Ovary (tissue), 9 donors: ENCODE results near the gene GRID2. TPM values are rescaled to one million over a fixed set of nuclear protein-coding genes. Genes with fewer than 3 reads are reported as not detected.

ENCODE experiments used
- DNase-seq, 5 donors: peaks; one replicate each; pipeline ENCODE4 v3.0.0-alpha.2; 2019 to 2020
- H3K27ac ChIP-seq, 2 donors: fragments of 200-600 bp; one replicate each; pipeline versions ENCODE4 v1.5.1 to v1.8.0; 2019 to 2022
- H3K27me3 ChIP-seq: fragments of 200-600 bp; one replicate; pipeline ENCODE4 v1.8.0; 2022
- H3K36me3 ChIP-seq: fragments of 200-600 bp; sonication (generic); one replicate; pipeline ENCODE4 v1.5.1; 2019
- H3K4me1 ChIP-seq: one replicate; pipeline ENCODE4 v1.8.1; 2013; ENCODE audit warnings: mild to moderate bottlenecking, moderate library complexity; ENCODE audit not compliant: insufficient read depth
- H3K4me3 ChIP-seq: fragments of 200-600 bp; sonication (generic); one replicate; pipeline ENCODE4 v1.5.1; 2017
- H3K9me3 ChIP-seq, 2 donors: fragments of 200-600 bp in 1 of 2; sonication (generic) in 1 of 2; one replicate each; pipeline versions ENCODE4 v1.5.1 to v1.8.1; 2013 to 2019; ENCODE audit warnings: mild to moderate bottlenecking in 1 of 2, moderate library complexity in 1 of 2
- CTCF ChIP-seq, 3 donors: fragments of 450-650 bp in 2 of 3; fragments of 200-600 bp in 1 of 3; IDR thresholded peaks; one replicate each; pipeline versions ENCODE4 v1.5.1 to v1.8.0; 2016 to 2022; ENCODE audit warnings: antibody characterized with exemption in 3 of 3, mild to moderate bottlenecking in 1 of 3
- EP300 ChIP-seq: sonication (generic); formaldehyde crosslinking; IDR thresholded peaks from one replicate; pipeline ENCODE4 v1.6.1; 2017; ENCODE audit warnings: antibody characterized with exemption
- POLR2A ChIP-seq: fragments of 450-650 bp; IDR thresholded peaks from one replicate; pipeline ENCODE4 v1.6.1; 2017; ENCODE audit warnings: antibody characterized with exemption, mild to moderate bottlenecking, moderate library complexity
- WGBS, 3 donors: extraction: QIAGEN DNeasy Blood & Tissue Kit in 1 of 3; methylation state at CpG; one replicate each; pipeline versions ENCODE4 v1.1.5 to v1.1.7; 2013 to 2017; 5-methylcytosine and 5-hydroxymethylcytosine counted together
- intact Hi-C, 4 donors: fragments of 100-400 bp; cut with DNase I; formaldehyde crosslinking; loops; one replicate each; pipeline versions ENCODE4 v1.11.0 to v1.15.1; 2022 to 2023
- polyA plus RNA-seq, 2 donors: library from polyadenylated mRNA; stranded (reverse); fragments of 200-250 nt in 1 of 2; fragments of 350-450 nt in 1 of 2; fragmentation: Illumina TruSeq in 1 of 2; extraction: RNeasy Lipid Tissue Mini Kit (QIAGEN cat#74804) in 1 of 2; gene quantifications; one replicate each; pipeline ENCODE4 v1.2.3, GENCODE V29; 2013 to 2014
- total RNA-seq, 7 donors: library from RNA; depleted of rRNA in 2 of 7; stranded (reverse); fragments of >200 nt in 2 of 7; fragmentation: NEBNext Ultra II Directional in 3 of 7; extraction: Animal tissue kit (Norgen Biotek cat#: 25700) in 3 of 7; gene quantifications; one replicate each; pipeline versions ENCODE4 v1.1.0 to v1.2.4, GENCODE V29; 2016 to 2023
- donor health status: DM: no; HTN: no; CAD: no; lungs with moderate emphysema.
- donor health status: DM: no; HTN: no; CAD: no.
- donor health status: Bipolar disorder and iron deficiency.
- donor health status: DM: yes; HTN: yes; CAD: no.
- donor health status: DM: no; HTN: no; CAD: no.
- donor health status: DM: yes; HTN: yes; CAD: no.

GRID2 gene
- total and polyA plus RNA-seq, 9 donors: 0.65 to 6.8 (median 2.6) TPM

DNA sequence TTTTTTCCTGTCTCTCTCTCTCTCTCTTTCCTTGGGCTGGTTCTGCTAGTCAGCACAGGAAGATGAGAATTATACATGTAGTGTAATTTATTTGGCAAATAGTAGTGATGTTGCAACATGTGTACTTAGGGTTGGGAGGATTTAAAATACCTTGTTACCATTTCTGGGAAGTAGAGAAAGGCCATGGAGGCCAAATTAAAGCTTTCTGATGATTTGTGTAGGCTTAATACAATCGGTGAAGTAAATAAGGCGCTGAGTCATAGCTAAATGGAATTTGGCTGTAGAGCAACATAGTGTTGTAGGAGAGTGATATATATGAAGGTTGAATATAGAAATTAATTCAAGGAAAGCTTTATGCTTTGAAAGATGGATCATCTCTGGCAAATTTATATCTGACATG, 295.3 kb downstream of the GRID2 start:
- 45 to 84% (median 76%) methylated on average over 2 of the region's 2 CpGs for WGBS, 3 donors

GRCh38 chr4:92600638-92601037, 296.9 kb downstream of the GRID2 start:
- DNase-seq: no peak
- 81 to 84% (median 83%) methylated on average over 6 of the region's 6 CpGs for WGBS, 3 donors

More for the DNA sequence above, 295.3 kb downstream of the GRID2 start:
- no peak overlapping the region for H3K4me3 ChIP-seq
- H3K27ac ChIP-seq: no peak overlapping the region
- no peaks in the 10 kb centered on the region for H3K4me1 ChIP-seq
- intact Hi-C loops: no loop called here
- no peaks in the 10 kb centered on the region for H3K36me3 ChIP-seq
- no peaks in the 10 kb centered on the region for H3K27me3 ChIP-seq
- H3K9me3 ChIP-seq: no peaks in the 10 kb centered on the region
- no peak for DNase-seq
- TF ChIP-seq CTCF (IDR thresholded peaks at IDR 0.05) (no peak), POLR2A (no peak), EP300 (no peak)

GRCh38 chr4:92606227-92606626, 302.5 kb downstream of the GRID2 start:
- intact Hi-C loops: no loop called here
- H3K27me3 ChIP-seq: no peaks in the 10 kb centered on the region
- WGBS, 3 donors: 74 to 82% (median 78%) methylated on average over 2 of the region's 2 CpGs
- H3K9me3 ChIP-seq: no peaks in the 10 kb centered on the region
- no peak overlapping the region for H3K4me3 ChIP-seq
- H3K27ac ChIP-seq: no peak overlapping the region
- TF ChIP-seq EP300 (no peak), CTCF (IDR thresholded peaks at IDR 0.05) (no peak), POLR2A (no peak)
- H3K36me3 ChIP-seq: no peaks in the 10 kb centered on the region
- no peaks in the 10 kb centered on the region for H3K4me1 ChIP-seq
- DNase-seq: no peak

More at GRCh38 chr4:92600638-92601037, 296.9 kb downstream of the GRID2 start:
- no peak overlapping the region for H3K27ac ChIP-seq
- H3K27me3 ChIP-seq: no peaks in the 10 kb centered on the region
- intact Hi-C loops: no loop called here
- H3K9me3 ChIP-seq: no peaks in the 10 kb centered on the region
- H3K4me1 ChIP-seq: no peaks in the 10 kb centered on the region
- no peak overlapping the region for H3K4me3 ChIP-seq
- no peaks in the 10 kb centered on the region for H3K36me3 ChIP-seq
- TF ChIP-seq POLR2A (no peak), CTCF (IDR thresholded peaks at IDR 0.05) (no peak), EP300 (no peak)

DNA sequence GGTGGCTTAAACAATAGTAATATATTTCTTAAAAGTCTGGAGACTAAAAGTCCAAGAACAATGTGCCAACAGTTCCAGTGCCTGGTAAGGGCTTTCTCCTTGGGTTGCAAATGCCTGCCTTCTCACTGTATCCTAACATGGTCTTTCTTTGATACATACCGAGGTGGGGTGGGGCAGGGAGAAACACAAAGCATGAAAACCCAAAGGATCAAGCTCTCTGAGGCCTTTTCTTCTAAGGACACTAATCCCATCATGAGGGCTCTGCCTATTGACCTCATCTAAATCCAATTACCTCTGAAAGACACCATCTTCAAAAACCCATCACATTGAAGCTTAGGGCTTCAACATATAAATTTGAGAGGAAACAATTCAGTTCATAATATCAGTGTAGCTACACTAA, 311.3 kb downstream of the GRID2 start:
- no peak for DNase-seq
- 76 to 100% (median 81%) methylated on average over 1 of the region's 1 CpG for WGBS, 3 donors
- intact Hi-C loops: no loop called here

More for the DNA sequence above, 311.3 kb downstream of the GRID2 start:
- no peak overlapping the region for H3K4me3 ChIP-seq
- no peaks in the 10 kb centered on the region for H3K27me3 ChIP-seq
- no peak for TF ChIP-seq POLR2A
- TF ChIP-seq EP300: no peak
- no peak for TF ChIP-seq CTCF (IDR thresholded peaks at IDR 0.05)
- no peaks in the 10 kb centered on the region for H3K9me3 ChIP-seq
- no peaks in the 10 kb centered on the region for H3K36me3 ChIP-seq
- H3K27ac ChIP-seq: no peak overlapping the region
- no peaks in the 10 kb centered on the region for H3K4me1 ChIP-seq
